Activated CD4-positive, alpha-beta T cell treated with anti-CD3 and anti-CD28 coated beads, Interleukin-2, Interleukin-6, amounts not matched to agents 100 ng/mL and 50 ng/mL, durations not matched to agents 16 hours and 8 hours (primary cell): ENCODE results near the gene SOCS4.
A peak's percentile ranks its signal among the peaks of the same experiment; 100 is the strongest.
"Not testable (repeated sequence)": the region's sequence is repeated elsewhere in the genome, so short reads cannot be mapped to it uniquely, and the experiment has no call there.

ENCODE experiments used
- DNase-seq: peaks from one replicate; pipeline ENCODE4 v3.0.0-alpha.2; 2020

Gene SOCS4

DNA sequence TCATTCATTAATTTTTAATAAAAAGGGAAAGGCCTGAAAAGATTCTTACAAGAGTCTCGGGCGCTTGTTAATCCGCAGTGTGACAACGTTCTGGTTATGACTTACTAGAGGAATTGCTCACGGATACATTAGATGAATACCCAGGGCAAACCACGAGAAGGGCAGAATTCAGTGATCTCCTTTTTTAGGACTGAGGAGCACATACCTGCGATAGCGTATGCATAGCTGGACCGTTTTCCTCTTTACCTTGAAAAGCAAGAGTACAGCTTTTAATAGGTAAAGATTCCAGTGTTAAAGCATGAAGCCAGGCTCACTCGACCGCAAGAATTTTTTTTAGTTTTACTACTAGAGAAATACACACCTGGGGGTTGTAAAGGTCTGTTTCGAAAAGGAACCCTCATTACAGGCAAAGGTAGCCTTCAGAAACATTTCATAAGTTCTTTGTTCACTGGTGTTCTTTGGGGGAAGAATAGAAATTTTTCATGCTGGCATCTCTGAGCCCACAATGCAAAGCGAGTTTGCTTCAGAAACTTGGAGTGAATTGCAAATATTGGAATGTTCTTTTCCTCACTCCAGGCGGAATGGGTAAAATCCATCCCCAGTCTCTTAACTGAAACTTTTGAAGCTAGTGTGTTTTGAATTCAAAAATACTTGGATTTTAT is 25.4 kb downstream of the SOCS4 start:
- peak; percentile 50 for DNase-seq

GRCh38 chr14:55053018-55053417 is 26.0 kb downstream of the SOCS4 start:
- DNase-seq = no peak

DNA sequence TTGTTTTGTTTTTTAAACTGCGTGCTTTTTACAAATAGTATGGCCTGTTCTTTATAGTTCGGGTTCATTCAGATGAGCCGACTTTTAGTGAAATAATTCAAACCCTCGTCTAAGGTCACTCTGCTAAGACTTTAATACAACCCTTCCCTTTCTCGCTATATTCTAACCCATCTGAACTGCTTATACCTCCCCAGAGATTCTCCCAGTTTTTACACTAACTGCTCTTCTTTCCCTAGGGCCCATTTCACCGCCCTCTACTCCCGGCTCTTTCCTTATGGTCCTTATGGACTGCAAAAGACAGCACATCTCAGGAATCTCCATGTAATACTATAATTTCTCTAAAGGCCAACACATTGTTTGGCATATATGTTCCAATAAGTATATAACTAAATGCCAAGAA is 26.5 kb downstream of the SOCS4 start:
- no peak for DNase-seq

GRCh38 chr14:55054098-55054497 is 27.1 kb downstream of the SOCS4 start:
- DNase-seq = no peak

DNA sequence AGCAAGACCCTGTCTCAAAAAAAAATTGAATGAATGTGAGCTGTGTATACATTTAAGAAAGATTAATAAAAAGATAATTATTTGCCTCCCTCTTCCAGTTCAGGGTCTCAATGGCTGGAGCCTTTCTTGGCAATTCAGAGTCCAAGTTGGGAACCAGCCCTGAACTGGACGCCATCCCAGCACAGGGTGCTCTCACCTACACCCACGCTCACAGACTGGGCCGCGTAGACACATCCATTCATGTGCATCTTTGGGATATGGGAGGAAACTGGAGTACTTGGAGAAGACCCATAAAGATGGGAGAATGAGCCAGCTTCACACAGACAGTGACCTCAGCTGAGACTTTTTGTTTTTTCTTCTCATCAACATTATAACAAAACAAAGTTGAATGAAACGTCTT is 30.9 kb downstream of the SOCS4 start:
- no peak for DNase-seq

GRCh38 chr14:55059333-55059732 is 32.3 kb downstream of the SOCS4 start:
- no peak for DNase-seq

- DNase-seq = no peak
These were observed 35.7 kb downstream of the SOCS4 start for GRCh38 chr14:55062517-55063351.

- DNase-seq = not testable (repeated sequence)
These were observed 37.9 kb downstream of the SOCS4 start for GRCh38 chr14:55064896-55065295.

DNA sequence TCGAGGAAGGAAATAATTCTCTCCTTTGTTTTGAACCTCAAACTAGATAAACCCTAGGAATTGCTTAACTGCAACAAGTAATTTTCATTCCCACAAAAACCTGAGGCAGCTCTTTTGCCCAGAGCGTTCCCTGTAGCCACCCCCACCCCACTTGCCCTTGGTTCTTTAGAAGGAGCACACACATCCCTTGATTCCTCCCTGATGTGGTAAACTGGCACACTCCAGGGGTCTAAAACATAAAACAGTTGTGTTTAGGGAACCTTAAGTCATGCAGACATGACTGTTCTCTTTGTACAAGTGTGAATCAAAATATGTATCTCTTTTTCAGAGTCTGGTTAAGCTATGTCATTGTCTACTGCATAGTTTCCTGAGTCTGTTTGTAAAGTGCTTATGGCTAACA is 38.4 kb downstream of the SOCS4 start:
- DNase-seq = no peak

DNA sequence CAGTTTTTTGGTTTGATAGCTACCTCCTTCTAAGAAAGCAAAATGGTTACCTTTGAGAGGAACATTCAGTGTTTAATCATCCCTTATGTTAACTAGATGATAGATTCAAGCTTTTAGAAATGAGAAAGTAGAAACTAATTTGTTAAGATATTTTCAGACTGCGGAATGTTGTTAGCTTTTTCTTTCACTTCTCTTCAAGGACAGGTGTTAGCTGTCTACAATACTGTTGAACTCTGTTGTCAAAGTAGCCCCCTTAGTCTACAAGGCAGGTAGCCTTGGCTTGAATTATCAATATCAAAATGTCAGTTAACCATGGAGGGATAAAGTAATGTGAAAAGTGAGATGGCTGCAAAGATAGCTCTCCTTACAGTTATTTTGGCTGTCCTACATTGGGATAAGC is 39.2 kb downstream of the SOCS4 start:
- no peak for DNase-seq

DNA sequence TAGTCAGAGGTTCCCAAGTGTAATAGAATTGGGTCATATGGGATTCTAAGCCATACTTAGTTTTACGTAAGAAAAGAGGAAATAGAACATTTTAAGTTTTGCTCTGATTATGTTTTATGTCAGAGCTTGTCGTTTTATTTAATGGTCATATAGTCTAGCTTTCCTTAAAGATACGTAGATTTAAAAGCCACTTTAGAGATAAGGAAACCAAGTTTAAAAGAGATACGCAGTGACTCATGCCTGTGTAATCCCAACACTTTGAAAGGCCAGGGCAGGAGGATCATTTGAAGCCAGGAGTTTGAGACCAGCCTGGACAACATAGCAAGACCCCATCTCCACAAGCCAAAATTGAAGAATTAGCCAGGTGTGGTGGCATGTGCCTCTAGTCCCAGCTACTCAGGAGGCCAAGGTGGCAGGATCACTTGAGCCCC is 44.0 kb downstream of the SOCS4 start:
- no peak for DNase-seq

GRCh38 chr14:55071870-55072640 is 45.0 kb downstream of the SOCS4 start:
- DNase-seq = peak; percentile 52

- no peak for DNase-seq
These were observed 46.8 kb downstream of the SOCS4 start for GRCh38 chr14:55073856-55074255.

- DNase-seq = peak; percentile 51
These were observed 47.6 kb downstream of the SOCS4 start for GRCh38 chr14:55074662-55075061.

DNA sequence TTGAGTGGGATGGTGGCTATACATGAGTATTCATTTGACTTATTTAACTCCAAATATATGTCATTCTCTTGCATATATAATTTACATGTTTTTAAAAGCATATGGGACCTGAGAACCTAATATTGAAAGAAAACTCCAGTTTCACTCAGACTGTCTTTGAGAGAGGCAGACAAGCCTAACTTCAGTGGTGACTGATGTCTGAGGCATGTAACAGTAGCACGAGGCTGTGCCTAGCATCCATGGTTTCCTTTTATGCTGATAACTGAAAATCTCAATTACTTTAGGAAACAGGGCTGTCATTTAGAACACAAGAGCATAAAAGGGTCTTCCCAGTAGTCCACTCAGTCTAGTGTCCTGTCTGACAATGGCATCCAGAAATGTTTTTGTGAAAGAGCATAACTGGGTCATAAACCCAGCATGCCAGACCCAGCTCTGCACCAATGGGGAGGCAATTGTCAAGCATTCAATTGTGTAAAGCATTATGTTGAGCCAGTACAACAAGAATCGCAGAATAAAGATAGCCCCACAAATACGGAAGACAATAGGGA is 48.7 kb downstream of the SOCS4 start:
- DNase-seq = no peak

DNA sequence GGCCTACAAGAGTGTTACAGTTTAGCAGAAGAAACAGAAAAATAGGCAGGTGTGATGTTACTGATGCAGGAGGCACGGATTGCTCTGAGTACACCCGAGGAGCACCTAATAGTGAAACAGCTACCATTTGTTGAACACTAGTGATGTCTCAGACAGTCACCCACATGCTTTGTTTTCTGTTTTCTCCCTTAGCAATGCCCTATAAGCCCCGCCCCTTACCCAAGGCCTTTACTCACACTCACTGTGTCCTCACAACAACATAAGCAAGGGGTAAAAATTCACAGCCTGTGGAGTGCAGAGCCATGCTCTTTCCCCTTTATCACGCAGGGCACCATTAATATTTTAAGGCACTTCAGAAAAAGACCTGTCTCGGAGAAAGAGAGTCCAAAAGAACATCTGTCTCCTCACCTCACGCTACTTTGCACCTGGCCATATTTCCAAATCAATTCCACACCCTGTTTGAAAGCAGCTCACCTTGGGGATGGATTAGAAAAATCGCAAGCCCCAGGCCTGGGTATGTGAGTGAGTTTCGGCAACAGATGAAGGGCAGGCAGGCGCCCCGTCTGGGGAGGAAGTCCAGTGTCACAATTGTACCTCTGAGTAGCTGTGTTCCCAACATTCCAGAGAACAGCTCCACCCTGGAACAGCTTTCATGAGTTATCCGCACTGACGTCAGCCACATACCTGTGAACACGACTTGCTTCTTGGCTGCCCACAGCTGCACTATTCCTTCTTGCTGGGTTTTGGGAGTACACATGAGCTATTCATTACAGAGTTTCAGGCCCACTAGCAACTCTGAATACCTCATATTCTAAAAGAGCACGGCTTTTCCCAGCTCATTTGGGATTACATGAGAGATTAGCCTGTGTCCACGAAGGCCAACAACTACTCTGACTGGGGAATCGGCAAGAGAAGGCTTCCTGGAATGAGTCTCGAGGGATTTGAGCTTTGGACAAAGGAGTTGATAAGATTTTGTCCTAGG is 50.4 kb downstream of the SOCS4 start:
- DNase-seq = peak; percentile 57

- not testable (repeated sequence) for DNase-seq
These were observed 52.9 kb downstream of the SOCS4 start for GRCh38 chr14:55079961-55080360.

GRCh38 chr14:55084401-55085059 is 57.5 kb downstream of the SOCS4 start:
- DNase-seq = no peak

GRCh38 chr14:55085060-55085660 is 58.1 kb downstream of the SOCS4 start:
- no peak for DNase-seq

DNA sequence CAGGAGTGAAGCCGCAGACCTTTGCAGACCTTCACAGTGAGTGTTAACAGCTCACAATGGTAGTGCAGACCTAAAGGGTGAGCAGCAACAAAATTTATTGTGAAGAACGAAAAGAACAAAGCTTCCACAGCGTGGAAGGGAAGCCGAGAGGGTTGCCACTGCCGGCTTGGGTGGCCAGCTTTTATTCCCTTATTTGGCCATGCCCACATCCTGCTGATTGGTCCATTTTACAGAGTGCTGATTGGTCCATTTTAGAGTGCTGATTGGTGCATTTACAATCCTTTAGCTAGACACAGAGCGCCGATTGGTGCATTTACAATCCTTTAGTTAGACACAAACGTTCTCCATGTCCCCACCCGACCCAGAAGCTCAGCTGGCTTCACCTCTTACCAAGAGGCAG is 59.9 kb downstream of the SOCS4 start:
- no peak for DNase-seq

DNA sequence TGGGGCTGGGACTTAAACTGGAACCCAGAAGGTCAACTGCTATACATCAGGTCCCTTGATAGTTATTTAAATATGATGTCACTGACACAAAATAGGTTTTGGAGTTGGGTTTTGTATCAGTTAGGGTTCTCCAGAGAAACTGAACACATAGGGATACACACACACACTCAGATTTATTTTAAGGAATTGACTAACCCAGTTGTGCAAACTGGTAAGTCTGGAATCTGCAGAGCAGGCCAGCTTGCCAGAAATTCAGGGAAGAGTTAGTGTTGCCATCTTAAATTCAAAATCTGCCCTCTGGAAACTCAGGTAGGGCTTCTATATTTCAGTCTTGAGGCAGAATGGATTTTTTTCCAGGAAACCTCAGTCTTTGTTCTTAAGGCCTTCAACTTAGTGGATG is 61.3 kb downstream of the SOCS4 start:
- DNase-seq = no peak
